K562 treated with DMSO at 1 percent for 48 hours (cell line): ENCODE results near the gene FGFBP1. TPM values are rescaled to one million over a fixed set of nuclear protein-coding genes. Genes with fewer than 3 reads are reported as not detected.

Source experiments
- total RNA-seq: library from RNA; unstranded; fragments of 300-600 nt; gene quantifications from 2 replicates; pipeline ENCODE4 v1.2.3, GENCODE V29; 2022; ENCODE audit warnings: low replicate concordance; ENCODE audit errors: extremely low read depth

The FGFBP1 gene
- total RNA-seq, result not detected in 2 replicates

DNA sequence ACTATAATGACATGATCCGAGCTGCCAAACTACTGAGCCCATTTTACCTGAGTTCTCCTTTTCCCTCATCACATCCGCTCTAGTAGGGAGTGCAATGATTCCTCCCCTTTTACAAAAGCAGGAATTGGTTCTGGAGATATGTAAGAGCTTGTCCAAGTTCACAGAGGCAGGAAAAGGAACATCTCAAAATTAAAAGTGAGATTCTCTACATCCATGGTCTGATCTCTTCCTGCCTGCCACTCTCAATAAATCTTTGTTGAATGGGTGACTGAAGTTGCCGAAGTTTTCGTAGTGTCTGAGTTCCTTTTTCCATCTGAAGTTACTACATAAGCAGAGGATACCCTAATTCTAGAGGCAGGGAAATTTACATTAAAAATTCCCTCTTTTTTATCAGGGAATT is at the start of gene FGFBP1:
Gene FGFBP1 (minus strand): TSS at position 101 of the 400 bp plus-strand sequence. CDS start 2,108 bp downstream, outside the sequence.

DNA sequence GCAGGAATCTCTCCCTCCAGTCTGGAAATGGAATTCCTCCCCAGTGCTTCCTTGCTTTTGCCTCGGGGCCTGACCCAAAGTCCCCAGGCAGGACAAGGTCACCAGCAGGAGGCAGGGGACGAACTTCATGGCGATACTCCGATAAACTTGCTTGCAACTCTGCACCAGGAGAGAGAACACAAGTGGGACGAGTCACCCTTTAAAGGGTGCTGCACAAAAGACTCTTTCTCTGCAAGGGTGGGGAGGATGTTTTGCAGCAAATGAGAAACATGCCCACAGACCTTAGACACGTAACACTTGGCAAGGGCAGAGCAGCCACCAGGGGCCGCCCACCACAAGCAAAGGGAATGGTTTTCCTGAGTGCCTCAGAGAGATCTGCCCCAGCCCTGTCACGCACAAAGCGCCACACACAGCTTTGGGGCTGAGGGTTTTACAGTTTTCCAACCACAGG is 24.5 kb upstream of the FGFBP1 start, which contains the start of gene FGFBP2:
Gene FGFBP2 (minus strand): TSS at position 175 of the 451 bp plus-strand sequence. CDS start 46 bp downstream, at position 129.

Other genes with a start within 250 kb of the FGFBP1 start
- gene BST1, start 235.7 kb downstream of the FGFBP1 start, total RNA-seq, result not detected in 2 replicates
- gene CD38, start 160.4 kb downstream of the FGFBP1 start, total RNA-seq, result not detected in 2 replicates
- not detected in 2 replicates for gene FGFBP2, start 24.4 kb upstream of the FGFBP1 start, total RNA-seq
- gene PROM1, start 145.3 kb upstream of the FGFBP1 start, total RNA-seq, result not detected in 2 replicates